ENCODE results near the gene MSANTD1. TPM values are rescaled to one million over a fixed set of nuclear protein-coding genes. Genes with fewer than 3 reads are reported as not detected.
"Not testable (repeated sequence)": the region's sequence is repeated elsewhere in the genome, so short reads cannot be mapped to it uniquely, and the experiment has no call there.

MSANTD1 gene
- total RNA-seq, 1 donor from 2014 or later, result 0.44 TPM

- Histone ChIP-seq H3K36me3 (no peaks in the 10 kb centered on the region), H3K27me3 (ENCODE audit: low read depth) (no peaks in the 10 kb centered on the region), H3K27ac (replicated peaks) (no peak overlapping the region), H3K4me3 (no peak overlapping the region), H3K4me1 (peaks cover 51% of the 10 kb centered on the region), H3K9me3 (replicated peaks) (no peaks in the 10 kb centered on the region)
- TF ChIP-seq CTCF (IDR thresholded peaks at IDR 0.05; ENCODE audit: borderline replicate concordance), result no peak
- no peak for DNase-seq
- intact Hi-C loops (cut with micrococcal nuclease), result no loop called here
Measured at GRCh38 chr4:3299122-3299975, 50.4 kb downstream of the MSANTD1 start.

- intact Hi-C loops (cut with micrococcal nuclease), result no loop called here
- Histone ChIP-seq H3K4me1 (peaks cover 55% of the 10 kb centered on the region), H3K27me3 (ENCODE audit: low read depth) (no peaks in the 10 kb centered on the region), H3K4me3 (no peak overlapping the region), H3K36me3 (no peaks in the 10 kb centered on the region), H3K9me3 (replicated peaks) (no peaks in the 10 kb centered on the region), H3K27ac (replicated peaks) (no peak overlapping the region)
- no peak for TF ChIP-seq CTCF (IDR thresholded peaks at IDR 0.05; ENCODE audit: borderline replicate concordance)
- no peak for DNase-seq
Measured at GRCh38 chr4:3299976-3300671, 51.2 kb downstream of the MSANTD1 start.

GRCh38 chr4:3300882-3301281, 51.9 kb downstream of the MSANTD1 start:
- H3K27ac ChIP-seq (replicated peaks); intact Hi-C loops (cut with micrococcal nuclease); H3K36me3 ChIP-seq; H3K4me3 ChIP-seq; DNase-seq; H3K27me3 ChIP-seq (ENCODE audit: low read depth); H3K9me3 ChIP-seq (replicated peaks): not testable (repeated sequence)
- peaks cover 63% of the 10 kb centered on the region for H3K4me1 ChIP-seq

GRCh38 chr4:3301450-3302172, 52.7 kb downstream of the MSANTD1 start:
- DNase-seq, result no peak
- intact Hi-C loops (cut with micrococcal nuclease), result no loop called here
- H3K27ac ChIP-seq (replicated peaks), result no peak overlapping the region
- no peaks in the 10 kb centered on the region for H3K36me3 ChIP-seq
- no peak for TF ChIP-seq CTCF (IDR thresholded peaks at IDR 0.05; ENCODE audit: borderline replicate concordance)
- no peaks in the 10 kb centered on the region for H3K9me3 ChIP-seq (replicated peaks)
- H3K4me1 ChIP-seq, result peaks cover 70% of the 10 kb centered on the region
- H3K27me3 ChIP-seq (ENCODE audit: low read depth), result no peaks in the 10 kb centered on the region
- no peak overlapping the region for H3K4me3 ChIP-seq

GRCh38 chr4:3302173-3302785, 53.3 kb downstream of the MSANTD1 start:
- Histone ChIP-seq H3K4me3 (no peak overlapping the region), H3K27ac (replicated peaks) (no peak overlapping the region), H3K27me3 (ENCODE audit: low read depth) (no peaks in the 10 kb centered on the region), H3K36me3 (no peaks in the 10 kb centered on the region), H3K4me1 (peaks cover 75% of the 10 kb centered on the region), H3K9me3 (replicated peaks) (no peaks in the 10 kb centered on the region)
- no peak for TF ChIP-seq CTCF (IDR thresholded peaks at IDR 0.05; ENCODE audit: borderline replicate concordance)
- no peak for DNase-seq
- intact Hi-C loops (cut with micrococcal nuclease), result no loop called here

Data from left ventricle myocardium inferior (tissue), 1 donor.